CD4-positive, alpha-beta T cell treated with Interleukin-4 for 4 hours (primary cell): ENCODE results near the gene CYBA.

Experiments used
- DNase-seq: peaks from one replicate; pipeline ENCODE4 v3.0.0-alpha.2; 2020

Gene CYBA

GRCh38 chr16:88642881-88643643 lies 7.8 kb downstream of the CYBA start:
- no peak for DNase-seq

DNA sequence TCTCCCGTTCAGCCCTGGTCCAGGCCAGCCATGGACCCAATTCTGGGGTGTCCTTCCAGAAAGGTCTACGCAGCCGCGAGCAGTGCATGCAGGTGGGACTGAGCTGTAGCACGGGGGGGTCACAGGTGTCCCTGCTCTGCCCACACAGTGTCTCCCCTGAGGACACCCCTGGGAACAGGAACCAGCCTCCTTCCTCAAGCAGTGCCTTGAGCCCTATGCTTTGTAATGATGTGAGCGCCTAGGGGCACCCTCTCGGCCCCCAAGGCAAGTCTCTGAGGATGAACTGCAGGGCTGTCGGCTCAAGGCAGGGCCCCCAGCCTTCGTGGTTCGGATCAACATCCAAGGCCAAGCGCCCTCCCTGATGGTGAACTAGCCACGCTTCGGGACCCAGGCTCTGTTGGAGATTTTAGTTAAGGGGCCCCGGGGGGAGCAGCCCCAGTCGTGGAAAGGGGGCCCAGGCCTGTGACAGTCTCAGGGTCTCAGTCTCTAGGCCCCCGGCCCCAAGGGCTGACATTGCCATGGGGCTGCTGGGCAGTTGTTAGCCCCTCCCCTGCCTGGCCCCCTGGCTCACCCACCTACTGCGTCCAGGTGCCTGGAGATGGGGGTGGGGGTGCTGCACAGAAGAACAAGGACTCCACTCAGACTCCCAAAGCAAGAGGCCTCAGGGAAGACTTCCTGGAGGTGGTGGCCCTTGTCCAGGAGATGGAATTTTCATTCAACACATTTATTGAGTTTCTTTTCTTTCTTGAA lies 10.2 kb downstream of the CYBA start:
- no peak for DNase-seq

DNA sequence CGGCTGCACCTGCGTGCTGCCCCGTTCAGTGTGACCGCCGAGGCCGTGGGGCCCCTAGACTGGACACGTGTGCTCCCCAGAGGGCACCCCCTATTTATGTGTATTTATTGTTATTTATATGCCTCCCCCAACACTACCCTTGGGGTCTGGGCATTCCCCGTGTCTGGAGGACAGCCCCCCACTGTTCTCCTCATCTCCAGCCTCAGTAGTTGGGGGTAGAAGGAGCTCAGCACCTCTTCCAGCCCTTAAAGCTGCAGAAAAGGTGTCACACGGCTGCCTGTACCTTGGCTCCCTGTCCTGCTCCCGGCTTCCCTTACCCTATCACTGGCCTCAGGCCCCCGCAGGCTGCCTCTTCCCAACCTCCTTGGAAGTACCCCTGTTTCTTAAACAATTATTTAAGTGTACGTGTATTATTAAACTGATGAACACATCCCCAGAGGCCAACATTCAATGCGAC lies 10.8 kb downstream of the CYBA start:
- DNase-seq = no peak

DNA sequence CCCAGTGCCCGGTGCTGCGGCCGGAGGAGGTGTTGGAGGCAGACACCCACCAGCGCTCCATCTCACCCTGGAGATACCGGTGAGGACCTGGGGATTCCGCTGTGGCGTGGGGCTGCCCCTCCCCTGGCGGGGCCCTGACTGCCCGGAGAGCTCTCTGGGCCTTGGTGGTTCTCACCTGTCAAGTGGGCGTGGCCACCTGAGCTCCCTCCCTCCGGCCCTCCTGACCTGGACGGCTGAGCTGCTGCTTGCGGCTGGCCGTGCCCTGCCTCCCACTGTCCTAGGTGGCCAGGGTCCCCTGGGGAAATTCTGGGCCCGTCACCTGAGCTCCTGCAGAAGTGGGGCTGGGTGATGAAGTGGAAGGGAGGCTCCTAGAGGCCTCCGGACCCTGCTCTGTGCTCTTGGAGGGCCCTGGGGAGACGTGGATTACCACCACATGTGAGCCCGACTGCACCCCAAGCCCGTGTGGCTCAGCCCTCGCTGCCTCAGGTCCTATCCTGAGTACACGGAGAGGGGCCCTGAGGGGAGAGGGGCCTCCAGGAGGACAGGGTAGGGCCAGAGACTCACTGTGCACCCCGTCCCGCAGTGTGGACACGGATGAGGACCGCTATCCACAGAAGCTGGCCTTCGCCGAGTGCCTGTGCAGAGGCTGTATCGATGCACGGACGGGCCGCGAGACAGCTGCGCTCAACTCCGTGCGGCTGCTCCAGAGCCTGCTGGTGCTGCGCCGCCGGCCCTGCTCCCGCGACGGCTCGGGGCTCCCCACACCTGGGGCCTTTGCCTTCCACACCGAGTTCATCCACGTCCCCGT lies 11.4 kb downstream of the CYBA start:
- no peak for DNase-seq

- DNase-seq = no peak
Measured at GRCh38 chr16:88638323-88639230, 12.3 kb downstream of the CYBA start, which contains the start of gene IL17C. Gene IL17C, plus strand, starts transcription at chr16:88638572. Its CDS starts 70 bp downstream, at chr16:88638642.

- no peak for DNase-seq
Measured at GRCh38 chr16:88636488-88637265, 14.2 kb downstream of the CYBA start.

DNA sequence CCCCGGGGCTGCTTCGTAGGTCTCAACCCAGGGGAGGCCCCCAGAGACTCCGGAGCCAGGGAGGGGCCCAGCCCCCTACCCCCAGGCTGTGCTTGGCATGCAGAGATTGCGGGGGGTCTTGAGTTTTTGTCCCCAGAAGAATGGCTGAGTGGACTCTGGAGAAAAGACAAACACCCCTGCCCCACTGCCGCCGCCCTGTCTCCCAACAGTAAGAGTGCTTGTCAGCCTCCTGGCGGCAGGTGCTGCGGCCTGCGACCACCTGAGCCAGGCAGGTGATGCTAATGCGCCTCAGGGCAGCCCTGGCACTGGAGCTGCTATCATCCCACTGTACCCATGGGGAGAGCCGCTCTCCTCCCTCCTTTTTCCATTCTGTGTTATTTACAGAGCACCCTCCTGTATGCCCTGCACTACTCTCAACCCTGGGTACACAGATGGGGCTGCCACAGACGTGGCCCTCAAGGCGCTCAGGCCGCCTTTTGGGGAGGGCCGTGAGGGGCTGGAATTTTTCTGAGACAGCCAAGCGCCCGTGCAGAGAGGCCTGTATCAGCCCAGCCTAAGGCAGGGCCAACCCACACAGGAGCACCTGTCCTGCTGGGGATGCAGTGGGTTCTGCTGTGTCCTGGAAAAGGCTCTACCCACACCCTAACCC lies 15.1 kb downstream of the CYBA start:
- DNase-seq = no peak

- DNase-seq = no peak
Measured at GRCh38 chr16:88634994-88635670, 15.7 kb downstream of the CYBA start.

DNA sequence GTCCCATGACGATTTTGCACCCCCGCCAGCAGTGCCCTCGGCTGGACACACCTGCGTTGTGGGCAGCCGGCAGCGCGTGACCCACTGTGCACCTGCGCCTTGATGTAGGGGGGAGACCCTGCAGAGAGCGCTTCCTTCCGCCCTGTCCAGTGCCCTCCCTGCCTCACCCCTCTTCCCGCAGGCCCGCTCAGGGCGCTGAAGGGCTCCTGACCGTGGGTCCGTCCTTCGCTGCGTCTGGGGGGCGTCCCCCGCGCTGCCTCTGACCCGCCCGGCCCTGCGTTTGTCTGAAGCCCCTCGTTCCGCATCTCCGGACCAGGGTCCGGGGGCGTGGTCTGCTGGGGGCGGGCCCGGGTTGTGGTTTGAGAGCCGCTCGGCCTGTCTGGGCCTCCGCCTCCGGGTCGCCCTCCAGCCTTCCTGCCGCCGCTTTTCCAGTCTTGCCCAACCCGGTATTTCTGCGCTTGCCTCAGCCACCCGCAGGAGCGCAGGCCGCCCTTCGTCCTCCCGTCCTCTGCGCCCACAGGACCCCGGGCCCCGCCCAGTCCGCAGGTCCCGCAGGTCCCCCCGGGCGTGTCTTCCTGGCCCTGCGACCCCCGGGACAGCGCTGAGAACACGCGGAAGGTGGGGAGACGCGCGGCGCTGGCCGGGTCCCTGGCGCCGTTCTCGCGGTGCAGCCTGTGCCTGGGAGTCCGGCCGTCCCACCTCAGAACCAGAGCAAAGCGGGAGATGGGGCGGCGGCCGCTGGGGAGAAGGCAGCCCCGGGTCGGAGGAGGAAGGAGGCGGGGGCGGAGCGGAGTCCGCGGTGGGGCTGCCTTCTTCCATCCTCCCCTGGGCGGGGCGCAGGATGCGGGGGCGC lies 16.5 kb downstream of the CYBA start:
- peak; percentile 47 for DNase-seq

DNA sequence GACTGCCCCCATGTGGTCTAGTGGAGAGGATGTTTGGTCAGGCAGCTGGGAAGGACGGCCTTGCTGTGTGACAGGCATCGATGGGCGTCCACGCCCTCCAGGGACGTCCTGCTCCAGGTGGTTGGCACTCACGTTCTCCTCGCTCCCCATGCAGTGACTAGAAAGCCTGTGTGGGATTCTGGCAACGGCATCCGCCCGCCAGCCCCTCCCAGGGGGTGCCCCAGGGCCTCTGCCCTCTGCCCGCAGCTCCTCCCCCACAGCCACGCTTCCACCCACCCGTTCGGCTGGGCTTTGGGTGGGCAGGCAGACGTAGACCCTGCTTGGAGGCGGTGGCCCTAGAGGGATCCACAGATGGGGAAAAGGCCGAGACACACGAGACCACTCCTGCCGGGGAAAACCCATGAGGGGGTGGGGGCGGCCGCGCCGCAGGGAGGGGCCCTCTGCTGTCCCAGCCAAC lies 17.1 kb downstream of the CYBA start:
- peak; percentile 51 for DNase-seq

DNA sequence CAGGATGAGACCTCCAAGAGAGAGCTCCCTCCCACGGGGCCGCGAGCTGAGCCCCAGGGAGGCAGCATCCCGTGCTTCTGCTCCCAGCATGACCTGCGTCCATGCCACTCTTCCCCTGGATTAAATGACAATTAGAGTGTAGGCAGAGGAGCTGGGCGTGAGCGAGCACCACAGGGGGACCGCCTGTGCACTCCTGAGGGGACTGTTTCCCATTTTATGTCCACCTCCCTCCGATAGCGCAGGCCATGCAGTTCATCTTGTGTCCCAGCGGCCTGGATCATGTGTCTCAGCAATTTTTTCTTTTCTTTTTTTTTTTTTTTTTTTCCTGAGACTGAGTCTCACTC lies 18.3 kb downstream of the CYBA start:
- DNase-seq = no peak

DNA sequence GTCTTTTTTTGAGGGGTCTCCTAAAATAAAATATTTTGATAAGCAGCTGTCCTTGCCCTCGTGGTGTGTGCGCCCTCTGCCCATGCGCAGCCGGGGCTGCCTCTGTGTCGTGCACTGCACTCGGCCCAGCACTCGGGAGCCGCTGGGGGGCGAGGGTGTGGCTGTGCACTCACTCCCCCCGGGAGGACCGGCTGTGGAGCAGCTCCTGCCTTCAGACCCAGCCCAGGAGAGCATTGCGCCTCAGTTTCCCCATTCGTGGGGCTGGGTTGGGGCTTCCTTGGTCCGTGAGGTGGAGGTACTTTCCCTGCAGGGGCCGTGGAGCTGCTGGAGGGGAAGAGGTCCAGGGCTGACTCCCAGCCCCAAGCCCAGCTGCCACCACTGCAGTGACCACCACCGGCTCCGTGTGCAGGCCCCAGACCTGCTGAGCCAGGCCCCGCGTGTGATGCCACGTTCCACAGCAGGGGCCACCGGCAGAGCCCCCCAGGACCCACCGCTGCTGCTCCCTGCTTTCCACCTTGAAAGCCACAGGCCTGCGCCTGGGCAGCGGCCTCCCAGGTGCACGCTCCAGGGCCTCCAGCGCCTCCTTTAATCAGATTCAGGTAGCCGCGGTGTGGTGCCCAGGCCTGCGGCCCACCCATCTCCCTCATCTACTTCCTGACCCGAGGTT lies 18.8 kb downstream of the CYBA start:
- no peak for DNase-seq

DNA sequence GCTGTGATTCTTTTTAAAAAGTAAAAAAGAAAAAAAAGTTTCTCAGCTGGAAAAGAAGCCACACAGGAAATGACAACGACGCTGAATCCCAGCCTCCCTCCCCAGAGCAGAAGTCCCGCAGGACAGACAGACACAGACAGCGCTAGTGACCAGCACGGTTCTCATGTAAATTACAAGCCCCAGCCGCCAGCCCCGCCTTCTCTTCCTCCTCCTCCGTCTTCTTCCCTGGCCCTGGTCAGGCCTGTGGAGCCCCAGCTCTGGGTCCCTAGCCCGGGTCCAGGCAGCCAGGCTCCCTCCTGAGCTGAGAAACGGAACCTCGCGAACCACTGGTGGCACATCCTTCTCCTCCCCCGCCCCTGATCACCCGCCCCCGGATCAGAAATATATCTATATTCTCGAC lies 19.5 kb downstream of the CYBA start:
- no peak for DNase-seq

- DNase-seq = no peak
Measured at GRCh38 chr16:88630941-88631340, 19.9 kb downstream of the CYBA start.

- no peak for DNase-seq
Measured at GRCh38 chr16:88630433-88630832, 20.4 kb downstream of the CYBA start.

GRCh38 chr16:88629835-88630234 lies 21.0 kb downstream of the CYBA start:
- DNase-seq = no peak

DNA sequence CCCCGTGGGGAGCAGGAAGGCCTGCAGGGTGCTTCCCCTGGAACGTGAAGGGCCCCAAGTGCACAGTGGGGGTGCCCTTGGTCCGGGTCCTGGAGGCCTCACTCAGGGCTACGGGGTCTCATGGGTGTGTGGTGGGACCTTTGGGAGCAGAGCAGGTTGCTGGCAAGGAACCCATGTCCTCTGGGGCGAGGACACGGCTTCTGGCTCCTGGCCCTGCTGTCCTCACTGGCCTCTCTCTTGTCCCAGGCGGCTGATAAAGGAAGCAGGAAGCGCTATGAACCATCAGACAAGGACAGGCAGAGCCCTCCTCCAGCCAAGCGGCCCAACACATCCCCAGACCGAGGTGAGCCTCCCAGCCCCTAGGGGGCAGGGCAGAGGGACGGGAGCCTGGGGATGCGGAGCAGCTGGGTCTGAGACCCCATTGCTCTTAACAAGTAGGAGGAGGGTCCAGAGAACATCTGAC lies 22.3 kb downstream of the CYBA start:
- no peak for DNase-seq
